Bronchial epithelial cell (primary cell): ENCODE measurements around the gene TOMT. TPM values are rescaled to one million over a fixed set of nuclear protein-coding genes. Genes with fewer than 3 reads are reported as not detected.

Experiments
- DNase-seq: peaks from one replicate; pipeline ENCODE4 v3.0.0-alpha.2; 2010; ENCODE audit warnings: low read depth
- FAIRE-seq: peaks from 2 replicates; lab custom pipeline; 2011; peaks lifted over from hg19 to GRCh38; lab: Jason Lieb, UNC
- H3K27me3 ChIP-seq: 2 replicates; pipeline ENCODE4 v1.5.1; 2011; ENCODE audit warnings: low read length; ENCODE audit not compliant: control insufficient read depth, insufficient read depth
- H3K36me3 ChIP-seq: 2 replicates; pipeline ENCODE4 v1.5.1; 2011; ENCODE audit warnings: low read length; ENCODE audit not compliant: control insufficient read depth, insufficient read depth
- H3K4me3 ChIP-seq: 2 replicates; pipeline ENCODE4 v1.5.1; 2011; ENCODE audit warnings: mild to moderate bottlenecking, low read depth, low read length, control low read depth
- total RNA-seq: library from RNA; depleted of rRNA; stranded (reverse); fragments of >200 nt; gene quantifications from 2 replicates; pipeline ENCODE4 v1.2.1, GENCODE V29; 2014
- TF ChIP-seq, protein P1 (sequence below): IDR thresholded peaks from 2 replicates; pipeline ENCODE4 v1.5.1; 2011; ENCODE audit warnings: mild to moderate bottlenecking, moderate library complexity, low read length, control low read depth, inconsistent platforms; ENCODE audit not compliant: insufficient read depth, severe bottlenecking

Gene TOMT
- total RNA-seq, 1 donor from 2014 or later = not detected

GRCh38 chr11:72154816-72155215 is 49.1 kb downstream of the TOMT start:
- Histone ChIP-seq H3K4me3 (no peak overlapping the region), H3K36me3 (no peaks in the 10 kb centered on the region), H3K27me3 (no peaks in the 10 kb centered on the region)
- no peak for FAIRE-seq
- no peak for DNase-seq
- TF ChIP-seq, protein P1, sequence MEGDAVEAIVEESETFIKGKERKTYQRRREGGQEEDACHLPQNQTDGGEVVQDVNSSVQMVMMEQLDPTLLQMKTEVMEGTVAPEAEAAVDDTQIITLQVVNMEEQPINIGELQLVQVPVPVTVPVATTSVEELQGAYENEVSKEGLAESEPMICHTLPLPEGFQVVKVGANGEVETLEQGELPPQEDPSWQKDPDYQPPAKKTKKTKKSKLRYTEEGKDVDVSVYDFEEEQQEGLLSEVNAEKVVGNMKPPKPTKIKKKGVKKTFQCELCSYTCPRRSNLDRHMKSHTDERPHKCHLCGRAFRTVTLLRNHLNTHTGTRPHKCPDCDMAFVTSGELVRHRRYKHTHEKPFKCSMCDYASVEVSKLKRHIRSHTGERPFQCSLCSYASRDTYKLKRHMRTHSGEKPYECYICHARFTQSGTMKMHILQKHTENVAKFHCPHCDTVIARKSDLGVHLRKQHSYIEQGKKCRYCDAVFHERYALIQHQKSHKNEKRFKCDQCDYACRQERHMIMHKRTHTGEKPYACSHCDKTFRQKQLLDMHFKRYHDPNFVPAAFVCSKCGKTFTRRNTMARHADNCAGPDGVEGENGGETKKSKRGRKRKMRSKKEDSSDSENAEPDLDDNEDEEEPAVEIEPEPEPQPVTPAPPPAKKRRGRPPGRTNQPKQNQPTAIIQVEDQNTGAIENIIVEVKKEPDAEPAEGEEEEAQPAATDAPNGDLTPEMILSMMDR = no peak

GRCh38 chr11:72155751-72156150 is 50.0 kb downstream of the TOMT start:
- TF ChIP-seq, protein P1 = no peak
- DNase-seq (no peak), FAIRE-seq (no peak)
- Histone ChIP-seq H3K36me3 (no peaks in the 10 kb centered on the region), H3K27me3 (no peaks in the 10 kb centered on the region), H3K4me3 (no peak overlapping the region)

GRCh38 chr11:72157131-72157530 is 51.4 kb downstream of the TOMT start:
- TF ChIP-seq, protein P1 = no peak
- H3K4me3 ChIP-seq = no peak overlapping the region
- no peaks in the 10 kb centered on the region for H3K36me3 ChIP-seq
- no peaks in the 10 kb centered on the region for H3K27me3 ChIP-seq
- DNase-seq (no peak), FAIRE-seq (no peak)

Other genes starting within 250 kb of the TOMT start
- not detected in 2 replicates for gene DEFB131B, start 227.5 kb upstream of the TOMT start, total RNA-seq
- 5.9 and 6.1 TPM in 2 replicates for gene XNDC1N, start 177.3 kb upstream of the TOMT start, total RNA-seq
- gene RNF121, start 176.9 kb upstream of the TOMT start, total RNA-seq = 28.5 and 32.6 TPM in 2 replicates
- gene IL18BP, start 107.0 kb upstream of the TOMT start, total RNA-seq = 1.4 and 2.1 TPM in 2 replicates
- gene NUMA1, start 25.4 kb upstream of the TOMT start, total RNA-seq = 52.7 and 79.1 TPM in 2 replicates
- 2.6 and 3.2 TPM in 2 replicates for gene LRRC51, start 25.1 kb upstream of the TOMT start, total RNA-seq
- 79.2 and 128 TPM in 2 replicates for gene LAMTOR1, start 2.6 kb upstream of the TOMT start, total RNA-seq
- 19.0 and 32.5 TPM in 2 replicates for gene ANAPC15, start 6.8 kb downstream of the TOMT start, total RNA-seq
- gene FOLR3, start 29.8 kb downstream of the TOMT start, total RNA-seq = 11.3 and 26.4 TPM in 2 replicates
- 0.53 and 1.3 TPM in 2 replicates for gene FOLR1, start 86.2 kb downstream of the TOMT start, total RNA-seq
- not detected in 2 replicates for gene FOLR2, start 110.9 kb downstream of the TOMT start, total RNA-seq
- 12.6 and 24.6 TPM in 2 replicates for gene INPPL1, start 118.8 kb downstream of the TOMT start, total RNA-seq
- not detected in 2 replicates for gene PHOX2A, start 138.3 kb downstream of the TOMT start, total RNA-seq